Prostate gland (tissue), 2 donors: ENCODE results near the gene CLASP1.

Experiments
- POLR2AphosphoS5 ChIP-seq: sonication (generic); formaldehyde crosslinking; IDR thresholded peaks from one replicate; pipeline ENCODE4 v1.6.1; 2017; ENCODE audit warnings: antibody characterized with exemption
- TF ChIP-seq, protein P1 (sequence below), 4 experiments: fragments of 200-600 bp in 2 of 4; fragments of 450-650 bp in 2 of 4; sonication (generic) in 2 of 4; IDR thresholded peaks; 1 replicate in 3 of 4; 2 replicates in 1 of 4; pipeline ENCODE4 v1.5.1; 2016 to 2019; ENCODE audit warnings: antibody characterized with exemption in 4 of 4, mild to moderate bottlenecking in 2 of 4, moderate library complexity in 2 of 4

DNA sequence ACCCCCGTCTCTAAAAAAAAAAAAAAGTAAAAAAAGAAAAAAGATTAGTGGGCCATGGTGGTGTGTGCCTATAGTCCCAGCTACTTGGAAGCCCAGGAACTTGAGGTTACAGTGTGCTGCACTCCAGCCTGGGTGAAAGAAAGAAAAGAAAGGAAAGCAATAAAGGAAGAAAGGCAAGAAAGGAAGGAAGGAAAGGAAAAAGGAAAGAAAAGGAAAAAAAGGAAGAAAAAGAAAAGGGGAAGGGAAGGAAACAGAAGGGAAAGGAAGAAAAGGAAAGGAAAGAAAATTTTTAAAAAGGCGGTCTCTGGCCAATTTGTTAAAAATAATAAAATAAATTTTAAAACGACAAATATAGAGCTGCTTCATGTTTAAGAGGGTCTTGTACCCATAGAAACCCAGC lies 192.9 kb downstream of the CLASP1 start:
- TF ChIP-seq, protein P1, sequence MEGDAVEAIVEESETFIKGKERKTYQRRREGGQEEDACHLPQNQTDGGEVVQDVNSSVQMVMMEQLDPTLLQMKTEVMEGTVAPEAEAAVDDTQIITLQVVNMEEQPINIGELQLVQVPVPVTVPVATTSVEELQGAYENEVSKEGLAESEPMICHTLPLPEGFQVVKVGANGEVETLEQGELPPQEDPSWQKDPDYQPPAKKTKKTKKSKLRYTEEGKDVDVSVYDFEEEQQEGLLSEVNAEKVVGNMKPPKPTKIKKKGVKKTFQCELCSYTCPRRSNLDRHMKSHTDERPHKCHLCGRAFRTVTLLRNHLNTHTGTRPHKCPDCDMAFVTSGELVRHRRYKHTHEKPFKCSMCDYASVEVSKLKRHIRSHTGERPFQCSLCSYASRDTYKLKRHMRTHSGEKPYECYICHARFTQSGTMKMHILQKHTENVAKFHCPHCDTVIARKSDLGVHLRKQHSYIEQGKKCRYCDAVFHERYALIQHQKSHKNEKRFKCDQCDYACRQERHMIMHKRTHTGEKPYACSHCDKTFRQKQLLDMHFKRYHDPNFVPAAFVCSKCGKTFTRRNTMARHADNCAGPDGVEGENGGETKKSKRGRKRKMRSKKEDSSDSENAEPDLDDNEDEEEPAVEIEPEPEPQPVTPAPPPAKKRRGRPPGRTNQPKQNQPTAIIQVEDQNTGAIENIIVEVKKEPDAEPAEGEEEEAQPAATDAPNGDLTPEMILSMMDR (IDR thresholded peaks at IDR 0.05): no peak
- TF ChIP-seq POLR2AphosphoS5: no peak
